SH-SY5Y (cell line): Measurements from ENCODE around the gene MCRIP1.

Experiments
- GATA2 ChIP-seq: IDR thresholded peaks from 2 replicates; pipeline ENCODE4 v1.6.1; 2011; ENCODE audit warnings: mild to moderate bottlenecking, low read depth, low read length
- GATA3 ChIP-seq: IDR thresholded peaks from 2 replicates; pipeline ENCODE4 v1.6.1; 2011; ENCODE audit warnings: low read depth, mild to moderate bottlenecking, low read length, moderate library complexity

The MCRIP1 gene

GRCh38 chr17:81810892-81811704, 22.0 kb downstream of the MCRIP1 start:
- no peak for TF ChIP-seq GATA2
- TF ChIP-seq GATA3 = no peak

GRCh38 chr17:81810476-81810875, 22.6 kb downstream of the MCRIP1 start:
- TF ChIP-seq GATA2 = no peak
- no peak for TF ChIP-seq GATA3

- TF ChIP-seq GATA3 = no peak
- TF ChIP-seq GATA2 = no peak
These were observed 23.5 kb downstream of the MCRIP1 start for GRCh38 chr17:81809556-81809998.

- TF ChIP-seq GATA3 = no peak
- no peak for TF ChIP-seq GATA2
These were observed 24.1 kb downstream of the MCRIP1 start for GRCh38 chr17:81808778-81809555.

- no peak for TF ChIP-seq GATA2
- no peak for TF ChIP-seq GATA3
These were observed 25.3 kb downstream of the MCRIP1 start for GRCh38 chr17:81807839-81808238.

- TF ChIP-seq GATA2 (no peak), GATA3 (no peak)
These were observed 25.8 kb downstream of the MCRIP1 start for GRCh38 chr17:81807210-81807719.

GRCh38 chr17:81806461-81807209, 26.5 kb downstream of the MCRIP1 start:
- TF ChIP-seq GATA2 (no peak), GATA3 (no peak)

- TF ChIP-seq GATA3 (no peak), GATA2 (no peak)
These were observed 27.2 kb downstream of the MCRIP1 start for GRCh38 chr17:81805707-81806460.

- TF ChIP-seq GATA2 = no peak
- TF ChIP-seq GATA3 = no peak
These were observed 28.3 kb downstream of the MCRIP1 start for GRCh38 chr17:81804559-81805399.

- no peak for TF ChIP-seq GATA2
These were observed 29.1 kb downstream of the MCRIP1 start, which contains the start of gene GCGR for GRCh38 chr17:81803728-81804558. GCGR (plus strand) TSS chr17:81804150; CDS start chr17:81809019, 4,869 bp downstream.

GRCh38 chr17:81802856-81803643, 30.0 kb downstream of the MCRIP1 start:
- no peak for TF ChIP-seq GATA2
- no peak for TF ChIP-seq GATA3
